Left ventricle myocardium inferior (tissue), 1 donor: ENCODE measurements around the gene PHLDA2. TPM values are rescaled to one million over a fixed set of nuclear protein-coding genes. Genes with fewer than 3 reads are reported as not detected.

ENCODE experiments used
- DNase-seq: peaks from one replicate; pipeline ENCODE4 v3.0.0-alpha.2; 2020
- H3K27ac ChIP-seq: fragments of 200-600 bp; replicated peaks from 2 replicates; pipeline ENCODE4 v1.8.0; 2021
- H3K27me3 ChIP-seq: fragments of 200-600 bp; 2 replicates; pipeline ENCODE4 v1.8.0; 2021; ENCODE audit warnings: low read depth
- H3K36me3 ChIP-seq: fragments of 200-600 bp; 2 replicates; pipeline ENCODE4 v1.8.0; 2021
- H3K4me1 ChIP-seq: fragments of 200-600 bp; 2 replicates; pipeline ENCODE4 v1.8.0; 2021
- H3K4me3 ChIP-seq: fragments of 200-600 bp; 2 replicates; pipeline ENCODE4 v1.8.0; 2021; ENCODE audit warnings: mild to moderate bottlenecking, moderate library complexity
- H3K9me3 ChIP-seq: fragments of 200-600 bp; replicated peaks from 2 replicates; pipeline ENCODE4 v1.8.0; 2021
- intact Hi-C: fragments of 100-400 bp; cut with micrococcal nuclease; formaldehyde crosslinking; loops from one replicate; pipeline ENCODE4 v1.11.0; 2022
- total RNA-seq: library from RNA; stranded (reverse); fragmentation: NEBNext Ultra II Directional; extraction: Animal tissue kit (Norgen Biotek cat#: 25700); gene quantifications from one replicate; pipeline ENCODE4 v1.2.1, GENCODE V29; 2021
- TF ChIP-seq, protein P1 (sequence below): fragments of 200-600 bp; IDR thresholded peaks from 2 replicates; pipeline ENCODE4 v1.8.0; 2021; ENCODE audit warnings: antibody characterized with exemption, mild to moderate bottlenecking, borderline replicate concordance
- donor health status: DM: no; HTN: yes; CAD: no; lungs with severe emphysema.

The PHLDA2 gene
- total RNA-seq, 1 donor from 2014 or later, result not detected

DNA sequence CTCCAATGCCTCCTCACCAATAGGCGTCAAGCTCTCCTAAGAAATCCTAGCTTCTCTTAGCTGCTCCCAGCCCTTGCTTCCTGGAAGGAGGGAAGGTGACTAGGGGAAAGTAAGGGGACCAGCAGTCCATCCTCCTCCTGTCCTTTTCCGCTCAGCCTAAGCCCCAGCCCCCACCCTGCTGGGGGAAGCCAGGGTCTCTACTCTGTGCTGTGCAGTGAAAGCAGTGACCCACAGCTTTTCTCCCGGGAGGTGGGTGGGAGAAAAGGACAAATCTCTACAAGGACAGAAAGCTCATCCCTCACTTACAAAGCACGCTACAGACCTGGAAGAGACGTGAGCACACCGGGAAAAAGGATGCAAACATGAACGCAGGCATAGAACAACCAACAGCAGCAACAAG, 30.9 kb upstream of the PHLDA2 start:
- H3K27me3 ChIP-seq, result no peaks in the 10 kb centered on the region
- peaks cover 24% of the 10 kb centered on the region for H3K4me1 ChIP-seq
- H3K4me3 ChIP-seq, result no peak overlapping the region
- H3K27ac ChIP-seq, result peak overlapping the region; percentile 32
- no peaks in the 10 kb centered on the region for H3K9me3 ChIP-seq
- intact Hi-C loops, result no loop called here
- H3K36me3 ChIP-seq, result peaks cover 91% of the 10 kb centered on the region
- DNase-seq, result no peak
- TF ChIP-seq, protein P1, sequence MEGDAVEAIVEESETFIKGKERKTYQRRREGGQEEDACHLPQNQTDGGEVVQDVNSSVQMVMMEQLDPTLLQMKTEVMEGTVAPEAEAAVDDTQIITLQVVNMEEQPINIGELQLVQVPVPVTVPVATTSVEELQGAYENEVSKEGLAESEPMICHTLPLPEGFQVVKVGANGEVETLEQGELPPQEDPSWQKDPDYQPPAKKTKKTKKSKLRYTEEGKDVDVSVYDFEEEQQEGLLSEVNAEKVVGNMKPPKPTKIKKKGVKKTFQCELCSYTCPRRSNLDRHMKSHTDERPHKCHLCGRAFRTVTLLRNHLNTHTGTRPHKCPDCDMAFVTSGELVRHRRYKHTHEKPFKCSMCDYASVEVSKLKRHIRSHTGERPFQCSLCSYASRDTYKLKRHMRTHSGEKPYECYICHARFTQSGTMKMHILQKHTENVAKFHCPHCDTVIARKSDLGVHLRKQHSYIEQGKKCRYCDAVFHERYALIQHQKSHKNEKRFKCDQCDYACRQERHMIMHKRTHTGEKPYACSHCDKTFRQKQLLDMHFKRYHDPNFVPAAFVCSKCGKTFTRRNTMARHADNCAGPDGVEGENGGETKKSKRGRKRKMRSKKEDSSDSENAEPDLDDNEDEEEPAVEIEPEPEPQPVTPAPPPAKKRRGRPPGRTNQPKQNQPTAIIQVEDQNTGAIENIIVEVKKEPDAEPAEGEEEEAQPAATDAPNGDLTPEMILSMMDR, result no peak

DNA sequence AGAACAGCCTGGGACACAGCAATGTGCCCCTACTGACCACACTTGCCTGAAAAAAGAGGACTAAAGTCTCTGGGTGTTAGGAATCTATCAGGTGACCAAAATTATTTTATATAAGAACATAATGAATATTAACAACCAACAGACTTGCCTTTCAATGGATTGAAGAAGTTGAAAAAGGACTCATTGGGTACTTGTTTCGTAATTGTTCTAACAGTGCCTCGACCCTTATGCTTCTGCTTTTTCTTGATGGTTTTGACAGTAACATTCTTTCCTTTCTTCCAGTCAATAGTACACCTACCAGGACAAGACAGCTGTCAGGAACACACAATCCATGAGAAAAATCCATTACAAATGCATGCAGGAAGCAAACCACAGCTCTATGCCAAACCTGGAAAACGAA, 29.0 kb upstream of the PHLDA2 start:
- no peaks in the 10 kb centered on the region for H3K27me3 ChIP-seq
- TF ChIP-seq, protein P1, result no peak
- peaks cover 91% of the 10 kb centered on the region for H3K36me3 ChIP-seq
- no peak for DNase-seq
- H3K4me1 ChIP-seq, result peaks cover 24% of the 10 kb centered on the region
- intact Hi-C loops, result no loop called here
- no peak overlapping the region for H3K27ac ChIP-seq
- H3K9me3 ChIP-seq, result no peaks in the 10 kb centered on the region
- no peak overlapping the region for H3K4me3 ChIP-seq

DNA sequence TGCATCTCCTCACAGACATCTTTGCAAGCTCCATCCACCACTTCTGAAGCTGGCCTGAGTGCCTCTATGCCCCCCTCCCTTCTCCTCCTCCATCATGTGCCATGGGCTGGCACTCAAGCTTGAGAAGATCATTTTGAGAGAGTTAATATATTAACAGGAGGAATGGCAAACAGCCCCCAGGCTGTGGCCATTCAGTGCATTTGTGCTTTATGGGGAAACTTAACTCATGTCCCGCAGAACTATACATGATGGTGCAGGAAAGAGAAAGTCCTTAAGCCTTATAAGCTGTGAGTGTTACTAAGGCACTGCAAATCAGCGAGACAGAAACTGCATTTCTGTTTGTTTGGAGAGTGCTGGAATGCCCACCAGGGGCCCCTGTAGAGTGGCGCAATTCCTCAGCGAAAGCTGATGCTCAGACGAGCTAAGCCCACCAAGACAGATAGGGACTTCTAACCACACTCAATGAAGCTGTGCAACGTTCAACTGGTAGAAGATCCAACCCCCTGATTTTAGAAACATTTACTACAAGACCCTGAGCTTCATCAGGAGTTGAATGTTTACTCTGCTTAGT, 26.8 kb upstream of the PHLDA2 start:
- intact Hi-C loops, result no loop called here
- DNase-seq, result no peak
- peaks cover 98% of the 10 kb centered on the region for H3K36me3 ChIP-seq
- H3K9me3 ChIP-seq, result no peaks in the 10 kb centered on the region
- H3K27ac ChIP-seq, result no peak overlapping the region
- TF ChIP-seq, protein P1, result no peak
- H3K4me1 ChIP-seq, result peaks cover 24% of the 10 kb centered on the region
- no peak overlapping the region for H3K4me3 ChIP-seq
- no peaks in the 10 kb centered on the region for H3K27me3 ChIP-seq

DNA sequence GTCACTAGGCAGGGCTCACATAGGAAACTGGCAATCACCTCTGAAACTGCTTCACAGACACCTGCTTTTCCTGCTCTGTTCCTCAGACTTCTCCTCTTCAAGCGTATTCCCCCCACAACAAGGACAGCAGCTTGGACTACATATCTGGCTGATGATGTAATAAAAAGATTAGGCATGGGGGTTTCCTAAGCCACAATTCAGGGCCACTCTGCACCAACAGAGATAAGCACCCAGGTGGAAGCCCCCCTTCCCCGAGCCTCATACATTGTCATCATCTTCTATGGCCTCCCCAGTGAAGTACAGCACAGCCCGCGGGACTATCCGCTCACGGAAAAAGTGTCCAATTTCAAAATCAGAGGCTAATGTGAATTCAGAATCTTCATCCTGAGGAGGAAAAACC, 25.0 kb upstream of the PHLDA2 start:
- no peaks in the 10 kb centered on the region for H3K9me3 ChIP-seq
- H3K4me1 ChIP-seq, result peaks cover 8% of the 10 kb centered on the region
- no peak for DNase-seq
- H3K27me3 ChIP-seq, result no peaks in the 10 kb centered on the region
- H3K27ac ChIP-seq, result no peak overlapping the region
- peaks cover 100% of the 10 kb centered on the region for H3K36me3 ChIP-seq
- intact Hi-C loops, result no loop called here
- TF ChIP-seq, protein P1, result no peak
- H3K4me3 ChIP-seq, result no peak overlapping the region

DNA sequence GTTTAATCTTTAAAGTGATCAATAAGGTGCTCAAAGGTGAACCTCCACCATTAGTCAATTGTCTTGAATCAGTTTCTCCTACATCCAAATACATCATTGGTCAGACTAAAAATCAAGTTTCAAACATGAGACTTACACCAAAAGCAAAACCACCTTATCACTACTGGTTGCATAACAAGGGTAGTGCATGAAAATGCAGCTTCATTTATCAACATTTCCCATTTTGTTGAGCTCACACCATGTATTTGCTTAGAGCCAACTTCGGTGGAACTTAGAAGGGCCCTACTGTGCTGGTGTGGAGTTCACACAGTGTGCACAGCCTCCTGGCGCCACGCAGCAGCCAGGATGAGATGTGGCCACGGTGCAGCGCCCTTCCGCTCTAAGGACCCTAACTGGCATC, 23.1 kb upstream of the PHLDA2 start:
- H3K4me1 ChIP-seq, result no peaks in the 10 kb centered on the region
- DNase-seq, result no peak
- H3K36me3 ChIP-seq, result peaks cover 98% of the 10 kb centered on the region
- no peak overlapping the region for H3K27ac ChIP-seq
- intact Hi-C loops, result no loop called here
- H3K4me3 ChIP-seq, result no peak overlapping the region
- TF ChIP-seq, protein P1, result no peak
- no peaks in the 10 kb centered on the region for H3K9me3 ChIP-seq
- no peaks in the 10 kb centered on the region for H3K27me3 ChIP-seq
